ENCODE data around the gene SIRT5.

The SIRT5 gene

DNA sequence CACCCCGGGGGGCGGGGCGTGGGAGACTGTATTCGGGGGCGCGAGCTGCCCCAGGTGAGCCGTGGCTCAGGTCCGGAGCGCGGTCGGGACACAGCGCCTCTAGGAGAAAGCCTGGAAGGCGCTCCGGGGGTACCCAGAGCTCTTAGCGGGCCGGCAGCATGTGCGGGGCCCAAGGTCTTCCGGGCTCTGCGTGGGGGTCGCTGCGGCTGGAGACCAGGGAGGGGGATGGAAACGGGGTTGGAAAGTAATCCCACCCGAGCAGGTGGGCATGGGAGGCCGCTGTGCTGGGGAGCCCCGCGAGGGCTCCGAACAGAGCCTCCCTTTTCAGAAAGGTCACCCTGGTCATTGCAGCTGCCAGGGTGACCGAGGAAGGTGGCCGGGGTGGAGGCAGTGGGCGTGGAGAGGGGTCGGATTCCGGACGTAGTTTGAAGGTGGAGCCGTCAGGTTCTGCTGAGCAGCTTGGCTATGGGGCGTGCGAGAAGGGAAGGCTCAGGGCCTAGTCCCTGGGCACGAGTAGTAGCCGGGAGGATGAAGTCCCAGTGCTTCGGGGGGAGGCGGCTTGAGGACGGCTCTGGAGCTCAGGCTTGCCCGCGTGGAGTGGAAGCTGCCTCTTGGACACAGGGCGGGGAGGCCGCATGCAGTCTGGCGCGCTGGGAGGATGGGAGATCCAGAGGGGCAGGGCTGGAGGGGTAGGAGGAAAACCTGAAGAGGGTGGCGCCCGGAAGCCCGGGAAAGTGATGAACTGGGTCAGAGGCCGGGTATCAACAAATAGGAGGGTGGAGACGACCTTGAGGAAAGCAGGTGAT lies at the start of gene SIRT5 (continued):
- TF ChIP-seq ZNF600 (tag by site-specific recombination; IDR thresholded peaks at IDR 0.05) (peak; percentile 99), ZNF555 (tag by site-specific recombination; conservative IDR thresholded peaks at IDR 0.05) (no peak), ZNF211 (tag by site-specific recombination; IDR thresholded peaks at IDR 0.05; ENCODE audit: low read depth) (no peak), GLI2 (tag by site-specific recombination; IDR thresholded peaks at IDR 0.05; ENCODE audit: borderline replicate concordance, low read depth) (no peak), ZNF561 (tag by site-specific recombination; IDR thresholded peaks at IDR 0.05; ENCODE audit: borderline replicate concordance) (0 out of 2 replicates have a peak, but pooled peaks have one; percentile 6), ZNF76 (tag by site-specific recombination; IDR thresholded peaks at IDR 0.05; ENCODE audit: borderline replicate concordance, low read depth) (peak; percentile 70), WT1 (tag by site-specific recombination; IDR thresholded peaks at IDR 0.05) (peak; percentile 73), ZNF670 (tag by site-specific recombination; IDR thresholded peaks at IDR 0.05; ENCODE audit: low read depth) (no peak), ZNF529 (tag by site-specific recombination; IDR thresholded peaks at IDR 0.05; ENCODE audit: insufficient replicate concordance) (no peak), MZF1 (tag by site-specific recombination; IDR thresholded peaks at IDR 0.05; ENCODE audit: borderline replicate concordance) (0 out of 2 replicates have a peak, but pooled peaks have one; percentile 31), ZNF394 (tag by site-specific recombination; IDR thresholded peaks at IDR 0.05; ENCODE audit: borderline replicate concordance) (no peak; the same call in 1 of the 2 replicates), ZNF777 (tag by site-specific recombination; IDR thresholded peaks at IDR 0.05; ENCODE audit: borderline replicate concordance) (no peak), ZNF324 (tag by site-specific recombination; IDR thresholded peaks at IDR 0.05) (peak; percentile 60; the same call in 1 of the 2 replicates), ZNF157 (tag by site-specific recombination; IDR thresholded peaks at IDR 0.05) (no peak), ZNF366 (tag by site-specific recombination; conservative IDR thresholded peaks at IDR 0.05) (peak; percentile 80), TCF7L2 (IDR thresholded peaks at IDR 0.05; ENCODE audit: borderline replicate concordance, low read depth, low read length) (no peak), ZNF544 (tag by site-specific recombination; IDR thresholded peaks at IDR 0.05) (no peak), ZNF10 (tag by site-specific recombination; IDR thresholded peaks at IDR 0.05) (peak; percentile 97), ZFP37 (tag by site-specific recombination; IDR thresholded peaks at IDR 0.05) (peak; percentile 90), ZNF704 (tag by site-specific recombination; IDR thresholded peaks at IDR 0.05) (no peak), ZNF23 (tag by site-specific recombination; IDR thresholded peaks at IDR 0.05; ENCODE audit: borderline replicate concordance) (no peak), ZBTB7A (tag by site-specific recombination; IDR thresholded peaks at IDR 0.05; ENCODE audit: low read depth) (no peak), SP2 (tag by site-specific recombination; IDR thresholded peaks at IDR 0.05) (peak; percentile 91), ZFP69B (tag by site-specific recombination; IDR thresholded peaks at IDR 0.05) (no peak), ZNF654 (tag by site-specific recombination; IDR thresholded peaks at IDR 0.05; ENCODE audit: low read depth) (no peak; the same call in 1 of the 2 replicates), ZNF629 (tag by site-specific recombination; IDR thresholded peaks at IDR 0.05) (peak; percentile 37; the same call in 1 of the 2 replicates), ZNF791 (tag by site-specific recombination; IDR thresholded peaks at IDR 0.05) (no peak), REPIN1 (tag by site-specific recombination; IDR thresholded peaks at IDR 0.05; ENCODE audit: low read depth) (0 out of 2 replicates have a peak, but pooled peaks have one; percentile 10)
- TF ChIP-seq, protein P1, sequence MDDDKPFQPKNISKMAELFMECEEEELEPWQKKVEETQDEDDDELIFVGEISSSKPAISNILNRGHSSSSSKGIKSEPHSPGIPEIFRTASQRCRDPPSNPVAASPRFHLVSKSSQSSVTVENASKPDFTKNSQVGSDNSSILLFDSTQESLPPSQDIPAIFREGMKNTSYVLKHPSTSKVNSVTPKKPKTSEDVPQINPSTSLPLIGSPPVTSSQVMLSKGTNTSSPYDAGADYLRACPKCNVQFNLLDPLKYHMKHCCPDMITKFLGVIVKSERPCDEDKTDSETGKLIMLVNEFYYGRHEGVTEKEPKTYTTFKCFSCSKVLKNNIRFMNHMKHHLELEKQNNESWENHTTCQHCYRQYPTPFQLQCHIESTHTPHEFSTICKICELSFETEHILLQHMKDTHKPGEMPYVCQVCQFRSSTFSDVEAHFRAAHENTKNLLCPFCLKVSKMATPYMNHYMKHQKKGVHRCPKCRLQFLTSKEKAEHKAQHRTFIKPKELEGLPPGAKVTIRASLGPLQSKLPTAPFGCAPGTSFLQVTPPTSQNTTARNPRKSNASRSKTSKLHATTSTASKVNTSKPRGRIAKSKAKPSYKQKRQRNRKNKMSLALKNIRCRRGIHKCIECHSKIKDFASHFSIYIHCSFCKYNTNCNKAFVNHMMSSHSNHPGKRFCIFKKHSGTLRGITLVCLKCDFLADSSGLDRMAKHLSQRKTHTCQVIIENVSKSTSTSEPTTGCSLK (tag by site-specific recombination; IDR thresholded peaks at IDR 0.05): no peak
- TF ChIP-seq, protein P2, sequence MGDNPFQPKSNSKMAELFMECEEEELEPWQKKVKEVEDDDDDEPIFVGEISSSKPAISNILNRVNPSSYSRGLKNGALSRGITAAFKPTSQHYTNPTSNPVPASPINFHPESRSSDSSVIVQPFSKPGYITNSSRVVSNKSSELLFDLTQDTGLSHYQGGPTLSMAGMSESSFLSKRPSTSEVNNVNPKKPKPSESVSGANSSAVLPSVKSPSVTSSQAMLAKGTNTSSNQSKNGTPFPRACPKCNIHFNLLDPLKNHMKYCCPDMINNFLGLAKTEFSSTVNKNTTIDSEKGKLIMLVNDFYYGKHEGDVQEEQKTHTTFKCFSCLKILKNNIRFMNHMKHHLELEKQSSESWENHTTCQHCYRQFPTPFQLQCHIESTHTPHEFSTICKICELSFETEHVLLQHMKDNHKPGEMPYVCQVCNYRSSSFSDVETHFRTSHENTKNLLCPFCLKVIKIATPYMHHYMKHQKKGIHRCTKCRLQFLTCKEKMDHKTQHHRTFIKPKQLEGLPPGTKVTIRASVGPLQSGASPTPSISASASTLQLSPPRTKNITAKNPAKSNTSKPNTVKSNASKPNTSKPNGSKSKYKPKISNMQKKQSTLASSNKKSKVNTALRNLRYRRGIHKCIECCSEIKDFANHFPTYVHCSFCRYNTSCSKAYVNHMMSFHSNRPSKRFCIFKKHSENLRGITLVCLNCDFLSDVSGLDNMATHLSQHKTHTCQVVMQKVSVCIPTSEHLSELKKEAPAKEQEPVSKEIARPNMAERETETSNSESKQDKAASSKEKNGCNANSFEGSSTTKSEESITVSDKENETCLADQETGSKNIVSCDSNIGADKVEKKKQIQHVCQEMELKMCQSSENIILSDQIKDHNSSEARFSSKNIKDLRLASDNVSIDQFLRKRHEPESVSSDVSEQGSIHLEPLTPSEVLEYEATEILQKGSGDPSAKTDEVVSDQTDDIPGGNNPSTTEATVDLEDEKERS (tag by site-specific recombination; IDR thresholded peaks at IDR 0.05): peak; percentile 22; the same call in 1 of the 2 replicates
- TF ChIP-seq, protein P3, sequence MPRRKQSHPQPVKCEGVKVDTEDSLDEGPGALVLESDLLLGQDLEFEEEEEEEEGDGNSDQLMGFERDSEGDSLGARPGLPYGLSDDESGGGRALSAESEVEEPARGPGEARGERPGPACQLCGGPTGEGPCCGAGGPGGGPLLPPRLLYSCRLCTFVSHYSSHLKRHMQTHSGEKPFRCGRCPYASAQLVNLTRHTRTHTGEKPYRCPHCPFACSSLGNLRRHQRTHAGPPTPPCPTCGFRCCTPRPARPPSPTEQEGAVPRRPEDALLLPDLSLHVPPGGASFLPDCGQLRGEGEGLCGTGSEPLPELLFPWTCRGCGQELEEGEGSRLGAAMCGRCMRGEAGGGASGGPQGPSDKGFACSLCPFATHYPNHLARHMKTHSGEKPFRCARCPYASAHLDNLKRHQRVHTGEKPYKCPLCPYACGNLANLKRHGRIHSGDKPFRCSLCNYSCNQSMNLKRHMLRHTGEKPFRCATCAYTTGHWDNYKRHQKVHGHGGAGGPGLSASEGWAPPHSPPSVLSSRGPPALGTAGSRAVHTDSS (tag by site-specific recombination; IDR thresholded peaks at IDR 0.05): no peak

Data from HEK293 (cell line).